Memory B cell (primary cell): Measurements from ENCODE around the gene SHROOM2.
"Not testable (repeated sequence)": the region's sequence is repeated elsewhere in the genome, so short reads cannot be mapped to it uniquely, and the experiment has no call there.

Source experiments
- ATAC-seq: fragments of 150-1000 bp; cut with Tn5 transposase; 2 replicates; pipeline ENCODE4 v1.10.0; 2021; ENCODE audit warnings: low read depth, mild to moderate bottlenecking, moderate library complexity
- DNase-seq, 2 donors: peaks; one replicate each; pipeline ENCODE4 v3.0.0; 2022; ENCODE audit warnings: low spot score in 2 of 2
- H3K27ac Mint-ChIP-seq: one replicate; pipeline ENCODE4 v1.8.0; 2022; ENCODE audit warnings: mild to moderate bottlenecking, moderate library complexity, mixed read lengths
- H3K27me3 Mint-ChIP-seq: one replicate; pipeline ENCODE4 v1.8.0; 2022; ENCODE audit warnings: mixed read lengths
- H3K36me3 Mint-ChIP-seq: one replicate; pipeline ENCODE4 v1.8.0; 2022; ENCODE audit warnings: mild to moderate bottlenecking, mixed read lengths
- H3K4me1 Mint-ChIP-seq: one replicate; pipeline ENCODE4 v1.8.0; 2022; ENCODE audit warnings: mixed read lengths
- H3K4me3 Mint-ChIP-seq: one replicate; pipeline ENCODE4 v1.8.0; 2022; ENCODE audit warnings: mild to moderate bottlenecking, moderate library complexity, mixed read lengths
- H3K9me3 Mint-ChIP-seq: one replicate; pipeline ENCODE4 v1.8.0; 2022; ENCODE audit warnings: mixed read lengths

SHROOM2 gene

GRCh38 chrX:9835585-9836210, 49.5 kb downstream of the SHROOM2 start:
- Mint-ChIP-seq H3K36me3 (no peaks in the 10 kb centered on the region), H3K27ac (no peak overlapping the region), H3K27me3 (peaks cover 13% of the 10 kb centered on the region), H3K4me1 (peaks cover 5% of the 10 kb centered on the region), H3K9me3 (no peaks in the 10 kb centered on the region), H3K4me3 (no peak overlapping the region)
- ATAC-seq (no peak), DNase-seq (no peak)

- H3K4me3 Mint-ChIP-seq, result no peak overlapping the region
- no peak for ATAC-seq
- no peak overlapping the region for H3K27ac Mint-ChIP-seq
- peaks cover 9% of the 10 kb centered on the region for H3K27me3 Mint-ChIP-seq
- no peaks in the 10 kb centered on the region for H3K36me3 Mint-ChIP-seq
- no peak for DNase-seq
- H3K9me3 Mint-ChIP-seq, result no peaks in the 10 kb centered on the region
- H3K4me1 Mint-ChIP-seq, result no peaks in the 10 kb centered on the region
These were observed 56.3 kb downstream of the SHROOM2 start for GRCh38 chrX:9842541-9842940.

GRCh38 chrX:9844936-9845577, 58.8 kb downstream of the SHROOM2 start:
- no peaks in the 10 kb centered on the region for H3K4me1 Mint-ChIP-seq
- peaks cover 4% of the 10 kb centered on the region for H3K27me3 Mint-ChIP-seq
- no peaks in the 10 kb centered on the region for H3K36me3 Mint-ChIP-seq
- no peak overlapping the region for H3K4me3 Mint-ChIP-seq
- ATAC-seq (no peak), DNase-seq (no peak)
- no peaks in the 10 kb centered on the region for H3K9me3 Mint-ChIP-seq
- H3K27ac Mint-ChIP-seq, result no peak overlapping the region

- H3K27ac Mint-ChIP-seq, result no peak overlapping the region
- H3K4me3 Mint-ChIP-seq, result no peak overlapping the region
- peaks cover 4% of the 10 kb centered on the region for H3K27me3 Mint-ChIP-seq
- H3K4me1 Mint-ChIP-seq, result no peaks in the 10 kb centered on the region
- ATAC-seq (no peak), DNase-seq (no peak)
- H3K36me3 Mint-ChIP-seq, result no peaks in the 10 kb centered on the region
- H3K9me3 Mint-ChIP-seq, result no peaks in the 10 kb centered on the region
These were observed 59.3 kb downstream of the SHROOM2 start for GRCh38 chrX:9845578-9845952.

DNA sequence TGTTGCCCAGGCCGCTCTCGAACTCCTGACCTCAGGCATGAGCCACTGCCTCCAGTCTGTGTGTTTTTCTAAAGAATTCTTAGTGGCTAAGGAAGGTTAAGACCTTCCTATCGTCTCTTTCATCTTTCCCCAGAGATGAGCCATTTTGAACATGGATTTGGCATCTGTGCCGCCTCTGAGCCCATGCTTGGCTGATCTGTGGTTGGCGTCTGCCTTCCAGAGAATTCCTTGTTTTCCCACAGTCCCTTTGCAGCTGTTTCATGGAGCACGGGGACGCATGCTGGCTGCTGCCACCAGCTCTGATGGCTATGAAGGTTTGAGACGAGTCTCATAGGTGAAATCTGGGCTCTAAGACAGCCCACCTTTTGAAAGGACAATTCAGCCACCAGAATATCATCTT, 60.4 kb downstream of the SHROOM2 start:
- Mint-ChIP-seq H3K4me1 (no peaks in the 10 kb centered on the region), H3K27ac (no peak overlapping the region), H3K4me3 (no peak overlapping the region), H3K27me3 (peaks cover 4% of the 10 kb centered on the region), H3K36me3 (no peaks in the 10 kb centered on the region), H3K9me3 (no peaks in the 10 kb centered on the region)
- ATAC-seq (no peak), DNase-seq (no peak)

DNA sequence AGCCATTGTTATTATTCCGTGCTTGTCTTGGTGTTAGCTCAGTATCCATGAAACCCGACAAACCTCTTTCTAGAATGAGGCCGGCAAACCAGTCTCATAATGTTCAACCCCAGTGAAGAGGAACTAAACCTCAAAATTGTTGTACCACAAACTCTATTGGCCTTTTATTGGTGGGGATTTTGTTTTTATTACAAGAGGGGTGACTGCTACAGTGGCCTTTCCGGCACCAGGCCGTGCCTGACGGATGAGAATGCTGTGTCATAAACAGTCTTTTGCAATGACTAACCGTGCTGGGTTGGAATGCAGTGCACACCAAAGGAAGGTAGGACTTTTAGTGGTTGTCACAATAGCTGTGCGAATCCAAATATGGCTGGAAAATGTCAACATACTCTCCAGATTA, 60.8 kb downstream of the SHROOM2 start:
- Mint-ChIP-seq H3K9me3 (no peaks in the 10 kb centered on the region), H3K27ac (no peak overlapping the region), H3K36me3 (no peaks in the 10 kb centered on the region), H3K27me3 (peaks cover 4% of the 10 kb centered on the region), H3K4me1 (no peaks in the 10 kb centered on the region), H3K4me3 (no peak overlapping the region)
- ATAC-seq, result no peak
- no peak for DNase-seq

GRCh38 chrX:9848718-9849479, 62.7 kb downstream of the SHROOM2 start:
- ATAC-seq (no peak), DNase-seq (no peak)
- Mint-ChIP-seq H3K27ac (no peak overlapping the region), H3K27me3 (peaks cover 4% of the 10 kb centered on the region), H3K9me3 (no peaks in the 10 kb centered on the region), H3K4me3 (no peak overlapping the region), H3K4me1 (no peaks in the 10 kb centered on the region), H3K36me3 (no peaks in the 10 kb centered on the region)

DNA sequence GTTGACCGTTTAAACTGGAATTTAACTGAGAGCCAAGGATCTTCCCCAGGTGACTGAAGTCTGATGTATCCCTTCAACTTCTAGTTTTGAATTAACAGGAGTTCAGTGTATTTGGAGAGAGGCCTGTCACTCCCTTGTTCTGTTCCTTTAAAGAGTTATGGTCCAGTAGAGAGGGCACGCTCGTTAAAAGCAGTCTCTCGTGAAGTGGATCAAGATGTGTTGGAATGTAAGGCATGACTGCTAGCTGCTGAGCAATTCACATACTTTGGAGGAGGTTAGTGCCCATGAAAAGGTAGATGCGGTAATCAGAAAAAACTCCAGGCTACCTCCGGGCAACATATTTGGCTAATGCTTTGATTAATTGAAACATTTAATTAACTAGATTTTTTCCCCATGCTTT, 65.7 kb downstream of the SHROOM2 start:
- Mint-ChIP-seq H3K27me3 (peaks cover 2% of the 10 kb centered on the region), H3K4me3 (no peak overlapping the region), H3K4me1 (no peaks in the 10 kb centered on the region), H3K36me3 (peaks cover under 1% of the 10 kb centered on the region), H3K27ac (no peak overlapping the region), H3K9me3 (no peaks in the 10 kb centered on the region)
- no peak for DNase-seq
- ATAC-seq, result no peak

DNA sequence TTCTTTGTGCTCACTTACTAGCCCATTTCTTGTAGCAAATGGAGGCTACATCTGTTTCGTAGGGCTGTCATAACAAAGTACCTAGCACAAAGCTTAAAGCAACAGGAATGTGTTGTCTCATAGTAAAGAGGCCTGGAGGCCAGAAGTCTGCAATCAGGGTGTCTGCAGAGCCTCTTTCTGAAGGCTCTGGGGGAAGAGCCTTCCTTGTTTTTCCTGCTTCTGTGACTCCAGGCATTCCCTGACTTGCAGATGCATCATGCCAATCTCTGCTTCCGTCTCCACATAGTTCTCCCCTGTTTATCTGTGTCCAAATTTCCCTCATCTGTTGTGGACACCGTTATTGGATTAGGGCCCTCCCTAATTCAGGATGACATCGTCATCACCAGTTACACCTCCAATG, 67.1 kb downstream of the SHROOM2 start:
- no peak for DNase-seq
- H3K27ac Mint-ChIP-seq, result no peak overlapping the region
- H3K27me3 Mint-ChIP-seq, result peaks cover 4% of the 10 kb centered on the region
- no peak overlapping the region for H3K4me3 Mint-ChIP-seq
- no peaks in the 10 kb centered on the region for H3K9me3 Mint-ChIP-seq
- H3K4me1 Mint-ChIP-seq, result no peaks in the 10 kb centered on the region
- H3K36me3 Mint-ChIP-seq, result peaks cover 2% of the 10 kb centered on the region
- ATAC-seq, result no peak

DNA sequence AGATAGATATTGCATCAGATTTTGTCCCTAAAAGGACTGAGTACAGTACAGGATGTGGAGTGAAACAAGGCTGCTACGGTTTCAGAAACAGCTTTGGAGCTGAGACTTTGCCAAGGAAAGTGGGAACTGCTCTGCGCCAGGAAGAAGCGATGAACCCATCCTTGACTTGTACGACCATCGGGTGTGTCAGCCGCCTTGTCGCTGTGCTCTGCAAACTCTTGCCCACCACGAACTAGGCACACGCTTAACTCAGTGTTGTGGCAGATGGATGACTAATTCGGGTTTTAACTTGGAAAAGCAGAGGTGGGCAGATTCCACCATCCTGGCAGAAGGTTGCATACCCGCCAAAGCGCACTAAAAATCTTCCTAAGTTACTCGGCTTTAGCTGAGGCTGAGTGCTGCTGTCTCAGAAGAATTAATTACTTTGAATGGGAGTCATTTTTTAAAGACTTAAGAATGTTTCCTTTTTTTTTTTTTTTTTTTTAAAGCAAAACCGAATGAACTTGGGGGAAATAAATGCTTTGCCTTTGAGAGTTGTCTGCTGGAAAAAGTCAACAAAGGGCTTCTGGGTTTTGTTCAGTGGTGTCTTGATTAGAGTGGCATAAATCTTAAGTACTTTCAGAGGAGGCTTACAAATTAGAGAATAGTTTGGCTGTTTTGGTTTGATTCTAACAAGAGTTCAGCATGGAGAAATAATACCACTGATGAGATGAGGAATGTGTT, 69.5 kb downstream of the SHROOM2 start:
- peaks cover 3% of the 10 kb centered on the region for H3K4me1 Mint-ChIP-seq
- peaks cover 9% of the 10 kb centered on the region for H3K27me3 Mint-ChIP-seq
- peaks cover 2% of the 10 kb centered on the region for H3K36me3 Mint-ChIP-seq
- no peaks in the 10 kb centered on the region for H3K9me3 Mint-ChIP-seq
- ATAC-seq, result no peak
- H3K4me3 Mint-ChIP-seq, result no peak overlapping the region
- DNase-seq, result no peak
- H3K27ac Mint-ChIP-seq, result no peak overlapping the region

GRCh38 chrX:9856588-9856987, 70.4 kb downstream of the SHROOM2 start:
- H3K27ac Mint-ChIP-seq, result no peak overlapping the region
- ATAC-seq (no peak), DNase-seq (no peak)
- H3K4me1 Mint-ChIP-seq, result peaks cover 3% of the 10 kb centered on the region
- no peak overlapping the region for H3K4me3 Mint-ChIP-seq
- H3K36me3 Mint-ChIP-seq, result peaks cover 2% of the 10 kb centered on the region
- no peaks in the 10 kb centered on the region for H3K9me3 Mint-ChIP-seq
- peaks cover 9% of the 10 kb centered on the region for H3K27me3 Mint-ChIP-seq

- ATAC-seq (no peak), DNase-seq (no peak)
- Mint-ChIP-seq H3K9me3 (no peaks in the 10 kb centered on the region), H3K4me1 (peaks cover 3% of the 10 kb centered on the region), H3K27ac (no peak overlapping the region), H3K27me3 (peaks cover 9% of the 10 kb centered on the region), H3K4me3 (no peak overlapping the region), H3K36me3 (peaks cover 2% of the 10 kb centered on the region)
These were observed 71.6 kb downstream of the SHROOM2 start for GRCh38 chrX:9857575-9858474.

GRCh38 chrX:9858684-9859083, 72.5 kb downstream of the SHROOM2 start:
- H3K27ac Mint-ChIP-seq, ATAC-seq, DNase-seq, H3K4me1 Mint-ChIP-seq, H3K4me3 Mint-ChIP-seq, H3K36me3 Mint-ChIP-seq, H3K9me3 Mint-ChIP-seq: not testable (repeated sequence)
- peaks cover 13% of the 10 kb centered on the region for H3K27me3 Mint-ChIP-seq
